GM21576 (cell line): ENCODE measurements around the gene AQR.

ENCODE experiments used
- ATAC-seq: cut with Tn5 transposase; IDR thresholded peaks from one replicate; pipeline ENCODE4 v1.9.1; 2021; ENCODE audit warnings: mild to moderate bottlenecking, moderate library complexity; ENCODE audit not compliant: unreplicated experiment

The AQR gene

GRCh38 chr15:34883633-34884032, 85.9 kb downstream of the AQR start:
- ATAC-seq, result no peak

- no peak for ATAC-seq
Measured at GRCh38 chr15:34883042-34883441, 86.5 kb downstream of the AQR start.

GRCh38 chr15:34879107-34879506, 90.4 kb downstream of the AQR start:
- ATAC-seq, result no peak

- ATAC-seq, result no peak
Measured at GRCh38 chr15:34876640-34877039, 92.9 kb downstream of the AQR start.

- no peak for ATAC-seq
Measured at GRCh38 chr15:34869110-34869509, 100.4 kb downstream of the AQR start.

GRCh38 chr15:34865531-34865930, 104.0 kb downstream of the AQR start:
- ATAC-seq, result no peak

GRCh38 chr15:34861214-34861613, 108.3 kb downstream of the AQR start:
- ATAC-seq, result no peak

GRCh38 chr15:34855893-34856292, 113.6 kb downstream of the AQR start:
- no peak for ATAC-seq

- ATAC-seq, result no peak
Measured at GRCh38 chr15:34855413-34855812, 114.1 kb downstream of the AQR start.

- no peak for ATAC-seq
Measured at GRCh38 chr15:34854232-34854631, 115.3 kb downstream of the AQR start.

GRCh38 chr15:34853001-34853758, 116.4 kb downstream of the AQR start:
- ATAC-seq, result no peak

- no peak for ATAC-seq
Measured at GRCh38 chr15:34851751-34852150, 117.8 kb downstream of the AQR start.

- ATAC-seq, result no peak
Measured at GRCh38 chr15:34851007-34851406, 118.5 kb downstream of the AQR start.

- ATAC-seq, result no peak
Measured at GRCh38 chr15:34850121-34850520, 119.4 kb downstream of the AQR start.

- ATAC-seq, result no peak
Measured at GRCh38 chr15:34849364-34849959, 120.1 kb downstream of the AQR start.

GRCh38 chr15:34847598-34847997, 121.9 kb downstream of the AQR start:
- ATAC-seq, result no peak

- no peak for ATAC-seq
Measured at GRCh38 chr15:34841262-34841725, 128.2 kb downstream of the AQR start.

GRCh38 chr15:34838282-34838681, 131.3 kb downstream of the AQR start:
- no peak for ATAC-seq

GRCh38 chr15:34837246-34838016, 132.1 kb downstream of the AQR start:
- ATAC-seq, result no peak

GRCh38 chr15:34828145-34828911, 141.2 kb downstream of the AQR start:
- no peak for ATAC-seq

- ATAC-seq, result no peak
Measured at GRCh38 chr15:34821831-34822230, 147.7 kb downstream of the AQR start.
